22Rv1 (cell line): Measurements from ENCODE around the gene RRAS2.

Experiments
- H3K27ac ChIP-seq: fragments of 450-650 bp; 2 replicates; pipeline ENCODE4 v1.5.1; 2017
- CTCF ChIP-seq: fragments of 450-650 bp; IDR thresholded peaks from 2 replicates; pipeline ENCODE4 v1.5.1; 2017; ENCODE audit warnings: mild to moderate bottlenecking
- ZFX ChIP-seq: fragments of 450-650 bp; IDR thresholded peaks from 2 replicates; pipeline ENCODE4 v1.6.1; 2017; ENCODE audit warnings: antibody characterized with exemption, borderline replicate concordance

RRAS2 gene

DNA sequence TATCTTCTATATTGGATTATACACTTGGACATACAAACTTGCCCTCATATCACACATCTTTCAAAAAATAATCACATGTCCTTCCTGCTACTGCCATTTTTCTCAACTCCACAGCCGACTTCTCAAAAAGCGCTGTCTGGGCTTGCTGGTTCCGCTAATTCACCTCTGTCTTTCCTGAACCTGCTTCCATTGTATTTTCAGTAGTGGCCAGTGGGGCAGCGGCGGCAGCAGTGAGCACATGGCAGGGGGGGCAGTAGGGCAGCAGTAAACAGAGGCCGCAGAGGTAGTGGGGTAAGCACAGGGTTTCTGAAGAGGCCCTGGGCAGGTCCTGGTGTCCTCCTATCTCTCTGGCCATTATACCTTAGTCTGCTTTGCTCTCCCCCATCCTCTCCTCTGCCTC is 126.3 kb downstream of the RRAS2 start:
- no peak overlapping the region for H3K27ac ChIP-seq
- TF ChIP-seq CTCF (peak; percentile 88), ZFX (no peak)

DNA sequence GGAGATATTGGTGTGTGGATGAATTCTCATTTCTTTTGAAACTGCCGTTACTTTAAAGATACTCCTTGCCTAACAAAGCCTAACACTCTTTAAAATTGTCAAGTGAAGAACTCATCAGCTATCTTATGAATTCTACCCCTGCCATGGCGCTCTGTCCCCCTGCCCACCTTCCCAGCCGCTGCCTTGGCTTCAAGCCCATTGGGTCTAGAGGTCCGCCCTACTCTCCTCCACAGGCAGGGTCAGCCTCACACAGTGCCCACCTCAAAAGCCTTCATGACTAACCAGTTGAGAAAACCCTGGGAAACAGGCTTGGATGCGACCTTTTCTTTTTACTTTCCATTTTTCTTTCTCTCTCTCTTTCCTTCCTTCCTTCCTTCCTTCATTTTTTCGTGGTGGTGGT is 128.6 kb downstream of the RRAS2 start:
- no peak for TF ChIP-seq CTCF
- TF ChIP-seq ZFX = no peak
- no peak overlapping the region for H3K27ac ChIP-seq

- no peak for TF ChIP-seq ZFX
- no peak for TF ChIP-seq CTCF
- H3K27ac ChIP-seq = no peak overlapping the region
Observed at GRCh38 chr11:14229472-14229871, 129.5 kb downstream of the RRAS2 start.

DNA sequence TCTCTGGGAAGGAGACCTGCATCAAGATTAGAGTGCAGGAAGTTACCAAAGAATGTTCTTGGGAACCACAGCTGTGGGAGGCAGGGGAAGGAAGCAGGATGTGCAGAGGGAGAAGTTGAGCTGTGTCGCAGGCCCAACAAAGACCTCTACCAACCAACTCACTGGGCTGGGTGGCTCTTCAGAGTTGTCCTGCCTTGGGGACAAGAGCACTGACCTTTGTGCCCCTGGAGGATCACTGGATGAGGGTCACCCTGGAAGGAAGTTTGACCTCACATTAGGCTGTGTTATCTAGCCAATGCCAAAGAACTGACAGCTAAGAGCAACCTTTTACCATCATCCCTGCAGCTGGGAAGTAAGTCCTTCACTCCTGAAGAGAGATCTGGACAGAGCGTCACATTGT is 130.6 kb downstream of the RRAS2 start:
- TF ChIP-seq ZFX (no peak), CTCF (no peak)
- H3K27ac ChIP-seq = no peak overlapping the region
